Subcutaneous preadipocyte (primary cell): ENCODE data around the gene SMARCD2. TPM values are rescaled to one million over a fixed set of nuclear protein-coding genes. Genes with fewer than 3 reads are reported as not detected.

Source experiments
- small RNA-seq: library from RNA; depleted of rRNA; stranded (forward); fragments of <200 nt; gene quantifications from one replicate; pipeline ENCODE3, GENCODE V24; 2012
- total RNA-seq: library from RNA; depleted of rRNA; stranded (reverse); fragments of >200 nt; gene quantifications from 2 replicates; pipeline ENCODE4 v1.2.3, GENCODE V29; 2012

Gene SMARCD2
- total RNA-seq: 142 and 174 TPM in 2 replicates

GRCh38 chr17:63842540-63843386 is at the start of gene SMARCD2:
Gene SMARCD2, minus strand, starts transcription at chr17:63842685. Its CDS starts 11 bp downstream, at chr17:63842674.

GRCh38 chr17:63881935-63882601 is 39.6 kb upstream of the SMARCD2 start, which contains the start of gene GH2:
Gene GH2, minus strand, starts transcription at chr17:63881944. Its CDS starts 143 bp downstream, at chr17:63881801.

GRCh38 chr17:63873577-63873976 is 31.1 kb upstream of the SMARCD2 start, which contains the start of gene CSH2:
Gene CSH2, minus strand, starts transcription at chr17:63873677. Its CDS starts 63 bp downstream, at chr17:63873614.

GRCh38 chr17:63827002-63827800 is 15.3 kb downstream of the SMARCD2 start, which contains the start of the genes FTSJ3 and PSMC5:
Gene FTSJ3, minus strand, starts transcription at chr17:63827663. Its CDS starts 761 bp downstream, at chr17:63826902.
Gene PSMC5, plus strand, starts transcription at chr17:63827431. Its CDS starts 60 bp downstream, at chr17:63827491.

Small RNA genes lying within 50 kb of the gene (small RNA-seq; reads per million reads assigned to genes)
- not detected for gene AC040958.1

Other genes starting within 250 kb of the SMARCD2 start
- gene TACO1, start 241.8 kb downstream of the SMARCD2 start, total RNA-seq: 22.8 and 31.9 TPM in 2 replicates
- gene MAP3K3, start 220.3 kb downstream of the SMARCD2 start, total RNA-seq: 30.1 and 38.1 TPM in 2 replicates
- gene LIMD2, start 142.6 kb downstream of the SMARCD2 start, total RNA-seq: 1.8 and 4.7 TPM in 2 replicates
- gene STRADA, start 100.9 kb downstream of the SMARCD2 start, total RNA-seq: 28.3 and 29.1 TPM in 2 replicates
- gene CCDC47, start 69.1 kb downstream of the SMARCD2 start, total RNA-seq: 62.5 and 66.7 TPM in 2 replicates
- gene DDX42, start 68.5 kb downstream of the SMARCD2 start, total RNA-seq: 55.9 and 65.3 TPM in 2 replicates
- gene PSMC5, start 15.3 kb downstream of the SMARCD2 start, total RNA-seq: 48.9 and 56.6 TPM in 2 replicates
- 56.6 and 64.7 TPM in 2 replicates for gene FTSJ3, start 15.0 kb downstream of the SMARCD2 start, total RNA-seq
- not detected in 2 replicates for gene CSH2, start 31.0 kb upstream of the SMARCD2 start, total RNA-seq
- gene GH2, start 39.3 kb upstream of the SMARCD2 start, total RNA-seq: not detected in 2 replicates
- not detected in 2 replicates for gene CSH1, start 53.9 kb upstream of the SMARCD2 start, total RNA-seq
- gene CSHL1, start 68.6 kb upstream of the SMARCD2 start, total RNA-seq: not detected in 2 replicates
- gene GH1, start 76.2 kb upstream of the SMARCD2 start, total RNA-seq: not detected in 2 replicates
- gene CD79B, start 89.6 kb upstream of the SMARCD2 start, total RNA-seq: 0.39 TPM in 1 of 2 replicates, not detected in the other
- under 0.01 TPM in 1 of 2 replicates, not detected in the other for gene SCN4A, start 130.2 kb upstream of the SMARCD2 start, total RNA-seq
- gene PRR29, start 155.7 kb upstream of the SMARCD2 start, total RNA-seq: 0.73 and 2.0 TPM in 2 replicates
- gene ICAM2, start 177.9 kb upstream of the SMARCD2 start, total RNA-seq: 15.1 and 33.0 TPM in 2 replicates